ENCODE results near the gene ZNF672.
"Not testable (repeated sequence)": the region's sequence is repeated elsewhere in the genome, so short reads cannot be mapped to it uniquely, and the experiment has no call there.

Gene ZNF672

GRCh38 chr1:248837781-248838356 is at the start of gene ZNF672:
ZNF672 (plus strand) TSS chr1:248838224; CDS start chr1:248847275, 9,051 bp downstream.
- Histone ChIP-seq H3K79me2 (ENCODE audit: control insufficient read depth, low read length) (peaks cover 43% of the 10 kb centered on the region), H3K4me1 (ENCODE audit: control insufficient read depth, low read length) (peaks cover 30% of the 10 kb centered on the region), H3K4me2 (ENCODE audit: low read length) (peak within 1 kb of the TSS; percentile 94), H3K9me3 (ENCODE audit: control insufficient read depth, insufficient read depth, low read length) (no peaks in the 10 kb centered on the region), H3F3A (ENCODE audit: control insufficient read depth, insufficient read depth) (peaks cover 2% of the 10 kb centered on the region; the same call in 1 of the 2 replicates), H3K4me3 (ENCODE audit: low read length) (peak within 1 kb of the TSS; percentile 98), H3K36me3 (ENCODE audit: control insufficient read depth, low read length) (peaks cover 14% of the 10 kb centered on the region), H3K9me2 (replicated peaks; ENCODE audit: control insufficient read depth, low read length) (no peaks in the 10 kb centered on the region), H3K27ac (ENCODE audit: low read depth, low read length) (peak within 1 kb of the TSS; percentile 72), H3K27me3 (ENCODE audit: control insufficient read depth, low read length) (0 out of 2 replicates have a peak, but pooled peaks cover 4% of the 10 kb centered on the region), H4K20me1 (ENCODE audit: control insufficient read depth, insufficient read depth, low read depth, low read length) (peaks cover 4% of the 10 kb centered on the region; the same call in 1 of the 2 replicates)
- TF ChIP-seq CTCF (IDR thresholded peaks at IDR 0.05; ENCODE audit: low read depth, low read length, poor library complexity, severe bottlenecking) = no peak
- TF ChIP-seq EZH2phosphoT487 (IDR thresholded peaks at IDR 0.05; ENCODE audit: borderline replicate concordance, low read length) = no peak

GRCh38 chr1:248788327-248788726 is 49.7 kb upstream of the ZNF672 start:
- Histone ChIP-seq H3K4me2 (ENCODE audit: low read length) (no peak overlapping the region), H3K4me3 (ENCODE audit: low read length) (no peak overlapping the region), H3K9me3 (ENCODE audit: control insufficient read depth, insufficient read depth, low read length) (no peaks in the 10 kb centered on the region), H3F3A (ENCODE audit: control insufficient read depth, insufficient read depth) (no peaks in the 10 kb centered on the region), H3K27me3 (ENCODE audit: control insufficient read depth, low read length) (0 out of 2 replicates have a peak, but pooled peaks cover 5% of the 10 kb centered on the region), H4K20me1 (ENCODE audit: control insufficient read depth, insufficient read depth, low read depth, low read length) (no peaks in the 10 kb centered on the region), H3K36me3 (ENCODE audit: control insufficient read depth, low read length) (no peaks in the 10 kb centered on the region), H3K9me2 (replicated peaks; ENCODE audit: control insufficient read depth, low read length) (no peaks in the 10 kb centered on the region), H3K79me2 (ENCODE audit: control insufficient read depth, low read length) (no peaks in the 10 kb centered on the region), H3K4me1 (ENCODE audit: control insufficient read depth, low read length) (peaks cover 15% of the 10 kb centered on the region), H3K27ac (ENCODE audit: low read depth, low read length) (no peak overlapping the region)
- no peak for TF ChIP-seq EZH2phosphoT487 (IDR thresholded peaks at IDR 0.05; ENCODE audit: borderline replicate concordance, low read length)
- TF ChIP-seq CTCF (IDR thresholded peaks at IDR 0.05; ENCODE audit: low read depth, low read length, poor library complexity, severe bottlenecking) = no peak

GRCh38 chr1:248789337-248789736 is 48.7 kb upstream of the ZNF672 start:
- not testable (repeated sequence) for H3K4me3 ChIP-seq (ENCODE audit: low read length); H3K79me2 ChIP-seq (ENCODE audit: control insufficient read depth, low read length); H3K9me2 ChIP-seq (replicated peaks; ENCODE audit: control insufficient read depth, low read length); H4K20me1 ChIP-seq (ENCODE audit: control insufficient read depth, insufficient read depth, low read depth, low read length); H3K27ac ChIP-seq (ENCODE audit: low read depth, low read length); H3K4me2 ChIP-seq (ENCODE audit: low read length); H3K36me3 ChIP-seq (ENCODE audit: control insufficient read depth, low read length); H3F3A ChIP-seq (ENCODE audit: control insufficient read depth, insufficient read depth); H3K27me3 ChIP-seq (ENCODE audit: control insufficient read depth, low read length); H3K9me3 ChIP-seq (ENCODE audit: control insufficient read depth, insufficient read depth, low read length)
- peaks cover 15% of the 10 kb centered on the region for H3K4me1 ChIP-seq (ENCODE audit: control insufficient read depth, low read length)

DNA sequence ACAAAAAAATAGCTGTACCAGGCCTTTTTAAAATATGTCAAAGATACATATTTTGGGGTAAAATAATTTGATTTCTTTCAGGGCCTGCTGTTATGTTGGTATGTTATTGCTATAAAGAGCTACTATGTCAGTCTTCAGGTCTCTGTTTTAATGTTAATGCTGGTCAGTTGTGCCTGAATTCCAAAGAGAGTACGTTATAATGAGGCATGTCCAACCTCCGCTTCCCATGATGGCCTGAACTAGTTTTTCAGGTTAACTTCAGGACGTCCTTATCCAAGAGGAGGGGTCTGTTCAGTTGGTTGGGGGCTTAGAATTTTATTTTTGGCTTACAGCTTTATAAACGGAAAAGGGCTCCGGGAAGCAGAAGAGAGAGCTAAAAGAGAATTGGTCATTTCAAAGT is 47.6 kb upstream of the ZNF672 start:
- Histone ChIP-seq H3K4me3 (ENCODE audit: low read length) (no peak overlapping the region), H3K4me1 (ENCODE audit: control insufficient read depth, low read length) (peaks cover 15% of the 10 kb centered on the region), H3K9me3 (ENCODE audit: control insufficient read depth, insufficient read depth, low read length) (no peaks in the 10 kb centered on the region), H3K36me3 (ENCODE audit: control insufficient read depth, low read length) (no peaks in the 10 kb centered on the region), H4K20me1 (ENCODE audit: control insufficient read depth, insufficient read depth, low read depth, low read length) (no peaks in the 10 kb centered on the region), H3K4me2 (ENCODE audit: low read length) (no peak overlapping the region), H3K9me2 (replicated peaks; ENCODE audit: control insufficient read depth, low read length) (no peaks in the 10 kb centered on the region), H3K79me2 (ENCODE audit: control insufficient read depth, low read length) (no peaks in the 10 kb centered on the region), H3F3A (ENCODE audit: control insufficient read depth, insufficient read depth) (no peaks in the 10 kb centered on the region), H3K27me3 (ENCODE audit: control insufficient read depth, low read length) (0 out of 2 replicates have a peak, but pooled peaks cover 5% of the 10 kb centered on the region), H3K27ac (ENCODE audit: low read depth, low read length) (no peak overlapping the region)
- no peak for TF ChIP-seq CTCF (IDR thresholded peaks at IDR 0.05; ENCODE audit: low read depth, low read length, poor library complexity, severe bottlenecking)
- TF ChIP-seq EZH2phosphoT487 (IDR thresholded peaks at IDR 0.05; ENCODE audit: borderline replicate concordance, low read length) = no peak
